ENCODE measurements around the gene BCDIN3D.

- TF ChIP-seq ZFX (IDR thresholded peaks at IDR 0.05) (no peak), CTCF (conservative IDR thresholded peaks at IDR 0.05) (no peak)
Measured at GRCh38 chr12:49870501-49871262, 27.8 kb upstream of the BCDIN3D start.

All from C4-2B (cell line).